Measurements from ENCODE around the gene IKZF1.
A peak's percentile ranks its signal among the peaks of the same experiment; 100 is the strongest.

The IKZF1 gene

DNA sequence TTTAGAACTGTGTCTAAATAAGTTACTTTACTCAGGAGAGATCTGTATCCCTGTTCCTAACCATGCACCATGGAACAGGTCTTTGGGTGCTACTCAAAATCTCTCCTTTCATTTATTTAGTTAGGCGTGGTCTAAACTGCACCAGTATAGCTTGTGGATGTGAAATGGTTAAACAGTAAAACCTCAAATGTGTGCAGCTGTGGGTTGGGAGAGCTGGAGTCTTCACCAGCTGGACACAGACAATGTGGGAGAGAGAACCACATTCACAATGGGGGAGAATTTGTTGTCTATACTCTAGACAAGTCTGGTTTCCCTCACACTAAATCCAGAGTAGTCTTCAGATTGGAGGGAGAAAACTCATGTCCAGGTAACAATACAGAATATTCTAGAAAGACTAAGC is 31.2 kb upstream of the IKZF1 start:
- Histone ChIP-seq H3K36me3 (replicated peaks; ENCODE audit: low read depth, low read length) (peaks cover 5% of the 10 kb centered on the region), H4K20me1 (ENCODE audit: insufficient read depth, low read length) (no peaks in the 10 kb centered on the region), H3K4me3 (ENCODE audit: low read length) (peak overlapping the region; percentile 41), H3K9me3 (ENCODE audit: insufficient read depth, low read length) (peaks cover 12% of the 10 kb centered on the region; the same call in 1 of the 2 replicates), H3K27me3 (ENCODE audit: low read depth, low read length) (no peaks in the 10 kb centered on the region), H2AFZ (ENCODE audit: low read depth, low read length) (no peak overlapping the region), H3K9ac (ENCODE audit: low read length) (peak overlapping the region; percentile 75), H3K4me1 (ENCODE audit: low read length) (peaks cover 95% of the 10 kb centered on the region), H3K27ac (ENCODE audit: low read length) (peak overlapping the region; percentile 96), H3K4me2 (ENCODE audit: low read length) (peak overlapping the region; percentile 72), H3K79me2 (ENCODE audit: low read length) (peaks cover 42% of the 10 kb centered on the region)
- TF ChIP-seq, protein P1, sequence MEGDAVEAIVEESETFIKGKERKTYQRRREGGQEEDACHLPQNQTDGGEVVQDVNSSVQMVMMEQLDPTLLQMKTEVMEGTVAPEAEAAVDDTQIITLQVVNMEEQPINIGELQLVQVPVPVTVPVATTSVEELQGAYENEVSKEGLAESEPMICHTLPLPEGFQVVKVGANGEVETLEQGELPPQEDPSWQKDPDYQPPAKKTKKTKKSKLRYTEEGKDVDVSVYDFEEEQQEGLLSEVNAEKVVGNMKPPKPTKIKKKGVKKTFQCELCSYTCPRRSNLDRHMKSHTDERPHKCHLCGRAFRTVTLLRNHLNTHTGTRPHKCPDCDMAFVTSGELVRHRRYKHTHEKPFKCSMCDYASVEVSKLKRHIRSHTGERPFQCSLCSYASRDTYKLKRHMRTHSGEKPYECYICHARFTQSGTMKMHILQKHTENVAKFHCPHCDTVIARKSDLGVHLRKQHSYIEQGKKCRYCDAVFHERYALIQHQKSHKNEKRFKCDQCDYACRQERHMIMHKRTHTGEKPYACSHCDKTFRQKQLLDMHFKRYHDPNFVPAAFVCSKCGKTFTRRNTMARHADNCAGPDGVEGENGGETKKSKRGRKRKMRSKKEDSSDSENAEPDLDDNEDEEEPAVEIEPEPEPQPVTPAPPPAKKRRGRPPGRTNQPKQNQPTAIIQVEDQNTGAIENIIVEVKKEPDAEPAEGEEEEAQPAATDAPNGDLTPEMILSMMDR (IDR thresholded peaks at IDR 0.05; ENCODE audit: low read depth, low read length) = no peak
- no peak for TF ChIP-seq EZH2phosphoT487 (IDR thresholded peaks at IDR 0.05; ENCODE audit: low read depth)

GRCh38 chr7:50273870-50274269 is 30.6 kb upstream of the IKZF1 start:
- H3K9ac ChIP-seq (ENCODE audit: low read length) = peak overlapping the region; percentile 75
- H3K27ac ChIP-seq (ENCODE audit: low read length) = peak overlapping the region; percentile 96
- H3K36me3 ChIP-seq (replicated peaks; ENCODE audit: low read depth, low read length) = peaks cover 5% of the 10 kb centered on the region
- peak overlapping the region; percentile 41 for H3K4me3 ChIP-seq (ENCODE audit: low read length)
- peaks cover 89% of the 10 kb centered on the region for H3K4me1 ChIP-seq (ENCODE audit: low read length)
- H3K27me3 ChIP-seq (ENCODE audit: low read depth, low read length) = no peaks in the 10 kb centered on the region
- H3K79me2 ChIP-seq (ENCODE audit: low read length) = peaks cover 42% of the 10 kb centered on the region
- no peak overlapping the region for H2AFZ ChIP-seq (ENCODE audit: low read depth, low read length)
- no peak for TF ChIP-seq EZH2phosphoT487 (IDR thresholded peaks at IDR 0.05; ENCODE audit: low read depth)
- TF ChIP-seq, protein P1 (IDR thresholded peaks at IDR 0.05; ENCODE audit: low read depth, low read length) = peak; percentile 45
- peaks cover 12% of the 10 kb centered on the region; the same call in 1 of the 2 replicates for H3K9me3 ChIP-seq (ENCODE audit: insufficient read depth, low read length)
- H4K20me1 ChIP-seq (ENCODE audit: insufficient read depth, low read length) = no peaks in the 10 kb centered on the region
- peak overlapping the region; percentile 72 for H3K4me2 ChIP-seq (ENCODE audit: low read length)

DNA sequence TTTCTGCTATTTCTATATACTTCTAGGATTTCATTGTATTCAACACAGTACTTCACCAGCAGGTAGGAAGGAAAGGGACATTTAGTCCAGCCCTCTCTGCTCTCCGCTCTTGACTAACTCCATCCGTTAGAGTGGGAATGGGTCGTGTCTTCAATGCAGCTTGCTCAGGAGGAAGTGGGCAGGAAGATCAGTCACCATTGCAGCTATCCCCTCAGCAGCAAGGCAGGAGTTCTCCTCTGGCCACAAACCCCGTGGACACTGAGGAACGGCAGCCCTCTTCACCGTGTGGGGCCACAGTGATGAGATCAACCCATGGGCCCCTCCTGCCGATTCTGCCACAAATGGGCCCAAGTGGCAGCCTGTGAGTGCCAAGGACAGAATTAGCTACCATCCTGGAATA is 30.2 kb upstream of the IKZF1 start:
- Histone ChIP-seq H3K4me3 (ENCODE audit: low read length) (peak overlapping the region; percentile 41), H3K4me2 (ENCODE audit: low read length) (peak overlapping the region; percentile 72), H4K20me1 (ENCODE audit: insufficient read depth, low read length) (no peaks in the 10 kb centered on the region), H3K27me3 (ENCODE audit: low read depth, low read length) (no peaks in the 10 kb centered on the region), H2AFZ (ENCODE audit: low read depth, low read length) (0 out of 2 replicates have a peak overlapping the region, but pooled peaks have one; percentile 12), H3K36me3 (replicated peaks; ENCODE audit: low read depth, low read length) (peaks cover 5% of the 10 kb centered on the region), H3K27ac (ENCODE audit: low read length) (peak overlapping the region; percentile 96), H3K9ac (ENCODE audit: low read length) (peak overlapping the region; percentile 75), H3K79me2 (ENCODE audit: low read length) (peaks cover 42% of the 10 kb centered on the region), H3K9me3 (ENCODE audit: insufficient read depth, low read length) (peaks cover 11% of the 10 kb centered on the region; the same call in 1 of the 2 replicates), H3K4me1 (ENCODE audit: low read length) (peaks cover 84% of the 10 kb centered on the region)
- TF ChIP-seq, protein P1 (IDR thresholded peaks at IDR 0.05; ENCODE audit: low read depth, low read length) = no peak
- no peak for TF ChIP-seq EZH2phosphoT487 (IDR thresholded peaks at IDR 0.05; ENCODE audit: low read depth)

- Histone ChIP-seq H3K36me3 (replicated peaks; ENCODE audit: low read depth, low read length) (no peaks in the 10 kb centered on the region), H3K4me3 (ENCODE audit: low read length) (peak overlapping the region; percentile 41), H3K4me1 (ENCODE audit: low read length) (peaks cover 77% of the 10 kb centered on the region), H3K9ac (ENCODE audit: low read length) (peak overlapping the region; percentile 75), H3K27me3 (ENCODE audit: low read depth, low read length) (no peaks in the 10 kb centered on the region), H4K20me1 (ENCODE audit: insufficient read depth, low read length) (no peaks in the 10 kb centered on the region), H3K27ac (ENCODE audit: low read length) (peak overlapping the region; percentile 96), H3K79me2 (ENCODE audit: low read length) (peaks cover 42% of the 10 kb centered on the region), H3K9me3 (ENCODE audit: insufficient read depth, low read length) (peaks cover under 1% of the 10 kb centered on the region; the same call in 1 of the 2 replicates), H2AFZ (ENCODE audit: low read depth, low read length) (no peak overlapping the region), H3K4me2 (ENCODE audit: low read length) (peak overlapping the region; percentile 72)
- TF ChIP-seq, protein P1 (IDR thresholded peaks at IDR 0.05; ENCODE audit: low read depth, low read length) = no peak
- TF ChIP-seq EZH2phosphoT487 (IDR thresholded peaks at IDR 0.05; ENCODE audit: low read depth) = no peak
Observed at GRCh38 chr7:50275430-50275829, 29.1 kb upstream of the IKZF1 start.

All from OCI-LY3 (cell line).